Muscle layer of colon (tissue), 2 donors: ENCODE results near the gene ADORA1.

Experiments
- H3K27ac ChIP-seq: one replicate; pipeline ENCODE4 v1.7.0; 2013; ENCODE audit warnings: low read depth, mild to moderate bottlenecking, low read length, moderate library complexity
- H3K27me3 ChIP-seq, 2 donors: one replicate each; pipeline ENCODE4 v1.7.0; 2013; ENCODE audit warnings: low read length in 2 of 2, mild to moderate bottlenecking in 2 of 2; ENCODE audit not compliant: insufficient read depth in 2 of 2, control insufficient read depth in 1 of 2
- H3K36me3 ChIP-seq: one replicate; pipeline ENCODE4 v1.7.0; 2013; ENCODE audit warnings: mild to moderate bottlenecking, low read length; ENCODE audit not compliant: insufficient read depth
- H3K4me1 ChIP-seq: one replicate; pipeline ENCODE4 v1.7.0; 2013; ENCODE audit warnings: mild to moderate bottlenecking, low read length; ENCODE audit not compliant: insufficient read depth
- H3K4me3 ChIP-seq, 2 donors: one replicate each; pipeline ENCODE4 v1.7.0; 2013; ENCODE audit warnings: low read length in 2 of 2, low read depth in 1 of 2, mild to moderate bottlenecking in 1 of 2, moderate library complexity in 1 of 2
- H3K9ac ChIP-seq: one replicate; pipeline ENCODE4 v1.7.0; 2013; ENCODE audit warnings: low read length
- H3K9me3 ChIP-seq: one replicate; pipeline ENCODE4 v1.7.0; 2013; ENCODE audit warnings: mild to moderate bottlenecking, low read length
- donor health status: abdominal sarcoma.
- donor health status: Adenocarcinoma of cecum.

The ADORA1 gene

DNA sequence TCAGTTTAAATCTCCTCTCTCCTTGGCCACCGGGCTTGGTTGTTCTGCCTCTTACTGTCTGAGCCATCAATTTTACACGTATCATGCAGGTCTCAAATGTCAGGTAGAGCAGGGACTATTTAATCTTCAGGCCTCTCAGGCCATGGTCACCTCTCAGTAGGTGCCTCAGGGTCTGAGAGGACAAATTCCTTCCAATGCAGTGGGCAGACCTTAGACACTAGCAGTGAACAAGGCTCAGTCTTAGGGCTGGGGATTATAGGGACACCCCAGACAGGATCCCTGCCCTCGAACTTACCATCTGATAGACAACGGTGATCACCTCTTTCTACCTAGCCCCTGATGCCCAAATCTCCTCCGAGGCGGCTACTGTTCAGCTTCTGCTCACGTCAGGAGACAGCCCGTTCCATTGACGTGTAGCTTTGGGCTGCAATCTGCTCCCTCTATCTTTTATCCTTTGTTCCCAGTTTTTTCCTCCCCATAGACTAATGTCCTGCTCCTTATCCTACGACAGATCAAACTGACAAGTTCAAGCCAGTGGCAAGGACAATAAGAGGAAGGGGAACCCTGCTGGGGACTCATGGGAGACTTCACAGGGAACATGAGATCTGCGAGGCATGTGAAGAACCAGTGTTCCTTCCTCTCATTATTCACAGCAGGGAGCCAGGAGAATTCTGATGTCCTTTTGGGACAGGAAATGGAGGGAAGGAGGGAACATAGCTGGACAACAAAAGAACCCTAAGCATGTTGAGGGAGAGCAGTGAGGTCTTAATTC lies 40.3 kb upstream of the ADORA1 start:
- no peak overlapping the region for H3K27ac ChIP-seq
- H3K4me1 ChIP-seq, result no peaks in the 10 kb centered on the region
- no peak overlapping the region for H3K9ac ChIP-seq
- no peaks in the 10 kb centered on the region for H3K36me3 ChIP-seq
- no peaks in the 10 kb centered on the region for H3K27me3 ChIP-seq
- no peak overlapping the region for H3K4me3 ChIP-seq
- H3K9me3 ChIP-seq, result no peaks in the 10 kb centered on the region

DNA sequence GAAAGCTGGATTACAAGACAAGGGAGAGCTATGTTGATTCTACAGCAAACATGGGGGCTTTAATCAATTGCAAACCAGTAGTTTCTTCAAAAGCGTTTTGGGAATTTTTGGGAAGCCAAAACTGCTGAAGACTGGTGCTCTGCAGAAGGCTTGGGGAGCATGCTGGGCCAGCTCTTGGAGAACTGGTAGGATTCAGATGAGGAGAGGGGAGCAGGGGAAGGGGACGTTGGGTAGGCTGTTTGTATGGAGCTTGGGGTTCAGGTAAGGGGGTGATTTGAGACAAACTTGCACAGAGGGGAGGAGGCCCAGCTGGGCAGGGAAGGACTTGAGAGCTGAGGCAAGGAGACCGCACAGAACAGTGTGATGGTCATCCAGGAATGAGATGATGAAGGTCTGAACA lies 39.1 kb upstream of the ADORA1 start:
- no peak overlapping the region for H3K4me3 ChIP-seq
- H3K27me3 ChIP-seq, result no peaks in the 10 kb centered on the region
- no peak overlapping the region for H3K9ac ChIP-seq
- no peak overlapping the region for H3K27ac ChIP-seq
- H3K36me3 ChIP-seq, result no peaks in the 10 kb centered on the region
- no peaks in the 10 kb centered on the region for H3K4me1 ChIP-seq
- H3K9me3 ChIP-seq, result no peaks in the 10 kb centered on the region

DNA sequence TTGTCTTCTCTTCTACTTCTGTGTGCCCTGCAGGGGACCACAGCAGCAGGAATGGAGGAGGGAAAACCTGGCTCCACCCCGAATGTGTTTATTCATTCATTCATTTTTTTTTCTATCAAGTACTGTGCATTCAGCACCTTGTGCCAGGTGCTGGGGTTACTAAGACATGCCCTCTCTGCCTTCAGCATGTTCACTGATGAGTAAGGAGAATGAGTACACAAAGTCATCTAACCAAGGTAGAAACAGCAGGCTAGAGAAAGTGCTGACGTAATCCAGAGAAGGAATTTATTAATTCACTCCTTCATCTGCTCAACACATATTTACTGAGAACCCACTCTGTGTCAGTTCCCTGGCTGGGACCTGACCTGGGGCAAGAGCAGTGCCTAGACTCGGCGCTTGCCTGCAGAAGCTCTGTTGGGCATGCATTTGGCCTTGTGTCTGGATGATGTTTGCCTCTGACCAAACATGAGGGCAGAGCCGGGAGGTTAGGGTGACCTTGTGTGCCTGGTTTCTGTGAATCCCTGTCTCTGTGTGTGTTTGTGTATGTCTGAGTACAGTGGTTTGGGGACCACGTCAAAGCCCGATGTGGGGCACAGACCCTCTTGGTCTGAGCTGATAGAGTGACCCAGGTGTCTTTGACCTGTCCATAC lies 38.4 kb upstream of the ADORA1 start:
- H3K4me3 ChIP-seq, result no peak overlapping the region
- H3K27ac ChIP-seq, result no peak overlapping the region
- no peaks in the 10 kb centered on the region for H3K9me3 ChIP-seq
- H3K36me3 ChIP-seq, result no peaks in the 10 kb centered on the region
- H3K9ac ChIP-seq, result no peak overlapping the region
- H3K4me1 ChIP-seq, result no peaks in the 10 kb centered on the region
- H3K27me3 ChIP-seq, result no peaks in the 10 kb centered on the region

DNA sequence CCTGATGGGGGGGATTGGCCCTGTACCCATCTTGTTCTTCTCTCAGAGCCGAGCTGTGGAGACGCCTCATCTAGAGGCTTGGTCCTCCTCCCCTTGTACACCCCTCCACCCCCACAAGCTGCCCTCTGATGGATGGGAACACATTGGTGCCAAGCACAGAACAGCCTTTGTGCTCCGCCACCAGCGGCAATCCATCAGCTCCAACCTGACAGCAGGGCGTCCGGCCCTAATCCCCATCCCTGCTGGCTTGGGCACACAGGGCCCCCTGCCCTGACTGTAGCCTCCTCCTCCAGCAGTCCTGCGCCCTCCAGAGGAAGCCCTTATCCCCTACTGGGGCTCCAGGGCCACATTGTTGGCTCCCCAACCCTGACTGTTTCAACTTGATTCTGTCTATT lies 37.9 kb upstream of the ADORA1 start:
- H3K9ac ChIP-seq, result no peak overlapping the region
- H3K27me3 ChIP-seq, result no peaks in the 10 kb centered on the region
- no peaks in the 10 kb centered on the region for H3K36me3 ChIP-seq
- no peak overlapping the region for H3K4me3 ChIP-seq
- peaks cover 4% of the 10 kb centered on the region for H3K9me3 ChIP-seq
- no peaks in the 10 kb centered on the region for H3K4me1 ChIP-seq
- H3K27ac ChIP-seq, result no peak overlapping the region

DNA sequence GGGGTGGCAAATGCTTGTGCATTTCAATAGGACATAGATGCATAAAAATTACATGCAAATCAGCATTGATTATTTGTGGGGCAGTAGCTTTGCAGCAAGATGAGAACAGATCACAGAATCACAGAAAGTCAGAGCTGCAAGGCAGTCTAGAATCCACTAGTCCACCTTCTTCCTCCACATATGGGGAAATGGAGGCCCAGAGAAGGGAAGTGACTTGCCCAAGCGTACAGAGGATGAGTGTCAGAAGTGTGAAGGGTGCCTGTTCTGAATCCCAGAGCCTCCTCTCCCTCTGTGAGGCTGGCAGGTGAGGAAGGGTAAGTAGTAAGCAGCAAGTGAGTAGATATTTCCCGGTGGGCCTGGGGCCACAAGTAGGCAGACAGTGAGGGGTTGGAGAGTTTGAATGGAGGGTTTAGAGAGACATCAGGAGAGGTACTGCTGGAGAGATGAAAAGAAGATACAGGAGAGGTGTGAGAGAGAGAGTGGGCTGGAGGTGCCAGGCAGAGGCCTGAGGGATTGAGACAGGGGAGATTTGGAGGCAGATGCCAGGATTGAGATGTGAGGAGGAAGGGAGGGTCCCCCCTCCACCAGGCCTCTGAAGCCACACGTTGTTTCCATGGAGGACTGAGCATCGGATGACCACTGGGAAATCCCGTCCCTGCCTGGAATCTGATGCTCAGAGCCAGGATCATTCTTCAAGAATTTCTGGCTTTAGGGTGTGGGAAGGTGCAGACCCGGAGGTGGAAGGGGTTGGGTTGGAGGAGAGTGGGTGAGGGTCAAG lies 36.9 kb upstream of the ADORA1 start:
- Histone ChIP-seq H3K9ac (no peak overlapping the region), H3K27me3 (no peaks in the 10 kb centered on the region), H3K36me3 (no peaks in the 10 kb centered on the region), H3K4me1 (no peaks in the 10 kb centered on the region), H3K27ac (no peak overlapping the region), H3K4me3 (no peak overlapping the region), H3K9me3 (peaks cover 8% of the 10 kb centered on the region)

DNA sequence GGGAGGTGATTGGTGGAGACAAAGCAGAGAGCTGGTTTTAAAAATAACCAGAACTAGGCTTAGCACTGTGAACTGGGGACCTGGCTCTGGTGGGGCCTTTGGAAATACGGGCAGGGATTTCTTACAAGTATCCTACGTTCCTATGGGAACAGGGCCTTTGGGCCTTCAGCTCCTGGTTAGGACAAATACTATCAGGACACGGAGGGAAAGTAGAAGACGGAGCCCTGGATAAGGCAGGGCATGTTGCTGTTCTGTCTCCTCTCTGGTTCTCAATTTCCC lies 36.4 kb upstream of the ADORA1 start:
- no peak overlapping the region for H3K4me3 ChIP-seq
- no peaks in the 10 kb centered on the region for H3K36me3 ChIP-seq
- no peaks in the 10 kb centered on the region for H3K27me3 ChIP-seq
- no peak overlapping the region for H3K27ac ChIP-seq
- H3K9me3 ChIP-seq, result peaks cover 8% of the 10 kb centered on the region
- no peak overlapping the region for H3K9ac ChIP-seq
- no peaks in the 10 kb centered on the region for H3K4me1 ChIP-seq

DNA sequence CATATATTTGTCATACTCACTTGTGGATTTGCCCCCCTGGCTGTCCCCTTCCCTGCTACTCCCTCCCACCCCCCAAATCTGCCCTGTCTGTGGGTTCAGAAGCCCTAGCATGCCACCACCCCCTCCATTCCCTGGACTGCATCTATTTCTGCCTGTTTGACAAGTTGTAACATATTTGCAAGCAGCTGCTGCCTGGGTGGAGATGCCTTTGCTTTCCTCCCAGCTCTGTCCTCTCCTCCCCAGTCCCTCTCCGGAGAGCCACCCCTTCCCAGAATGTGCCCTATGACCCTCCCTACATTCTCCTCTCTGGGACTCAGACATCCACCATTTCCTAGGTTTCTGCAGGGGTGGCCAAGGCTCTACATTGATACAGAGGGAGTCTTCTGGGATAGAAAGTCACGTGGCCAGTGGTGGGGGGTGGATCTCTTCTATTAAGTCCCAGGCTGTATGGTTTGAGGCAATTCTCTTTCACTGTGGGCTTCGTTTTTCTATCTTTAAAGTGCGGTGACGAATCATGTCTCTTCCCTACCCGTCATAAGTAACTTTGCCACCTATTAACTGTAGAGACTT lies 35.7 kb upstream of the ADORA1 start:
- no peak overlapping the region for H3K4me3 ChIP-seq
- peaks cover 8% of the 10 kb centered on the region for H3K9me3 ChIP-seq
- no peak overlapping the region for H3K27ac ChIP-seq
- H3K4me1 ChIP-seq, result no peaks in the 10 kb centered on the region
- H3K36me3 ChIP-seq, result no peaks in the 10 kb centered on the region
- H3K9ac ChIP-seq, result no peak overlapping the region
- no peaks in the 10 kb centered on the region for H3K27me3 ChIP-seq

DNA sequence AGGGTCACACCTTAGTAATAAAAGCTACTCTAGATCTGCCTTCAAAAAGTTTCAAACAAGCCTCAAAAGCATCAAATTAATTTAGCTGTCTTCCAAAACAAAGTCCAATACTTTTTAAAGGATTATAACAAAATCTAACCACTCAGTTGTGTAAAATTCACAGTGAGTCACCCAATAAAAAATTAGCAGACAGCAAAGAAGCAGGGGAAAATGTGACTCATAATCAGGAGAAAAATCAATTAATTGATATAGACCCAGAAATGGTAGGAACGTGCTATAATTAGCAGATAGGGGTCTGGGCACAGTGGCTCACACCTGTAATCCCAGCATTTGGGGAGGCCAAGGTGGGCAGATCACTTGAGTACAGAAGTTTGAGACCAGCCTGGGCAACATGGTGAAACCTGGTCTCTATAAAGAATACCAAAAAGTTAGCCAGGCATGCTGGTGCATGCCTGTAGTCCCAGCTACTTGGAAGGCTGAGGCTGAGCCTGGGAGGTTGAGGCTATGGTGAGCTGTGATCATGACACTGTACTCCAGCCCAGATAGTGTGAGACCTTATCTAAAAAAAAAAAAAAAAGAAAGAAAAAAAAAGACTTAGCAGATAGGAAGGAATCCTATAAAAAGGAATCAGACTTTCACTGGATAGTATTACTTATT lies 33.6 kb upstream of the ADORA1 start:
- Histone ChIP-seq H3K27ac (no peak overlapping the region), H3K27me3 (no peaks in the 10 kb centered on the region), H3K4me3 (no peak overlapping the region), H3K36me3 (no peaks in the 10 kb centered on the region), H3K9me3 (peaks cover 8% of the 10 kb centered on the region), H3K4me1 (no peaks in the 10 kb centered on the region), H3K9ac (no peak overlapping the region)

DNA sequence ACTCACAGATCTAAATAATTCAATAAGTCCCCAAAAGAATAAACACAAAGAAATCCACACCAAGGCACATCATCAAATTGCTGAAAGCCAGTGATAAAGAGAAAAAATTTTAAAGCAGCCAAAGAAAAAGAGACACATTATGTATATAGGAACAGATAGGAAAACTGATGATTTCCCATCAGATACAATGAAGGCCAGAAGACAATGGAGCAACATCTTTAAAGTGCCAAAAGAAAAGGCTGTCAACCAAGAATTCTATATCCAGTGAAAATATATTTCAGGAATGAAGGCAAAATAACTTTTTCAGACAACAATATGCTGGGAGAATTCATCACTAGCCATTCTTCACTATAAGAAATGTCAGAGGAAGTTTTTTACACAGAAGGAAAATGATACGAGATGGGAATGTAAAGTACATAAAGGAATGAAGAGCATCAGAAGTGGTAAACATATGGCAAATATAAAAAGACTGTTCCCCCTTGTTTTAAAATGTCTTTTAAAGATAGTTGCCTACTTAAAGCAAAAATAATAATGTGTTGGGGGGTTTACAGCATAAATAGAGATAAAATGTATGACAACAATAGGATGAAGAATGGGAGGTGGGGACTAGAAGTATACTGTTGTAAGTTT lies 32.4 kb upstream of the ADORA1 start:
- peaks cover 8% of the 10 kb centered on the region for H3K9me3 ChIP-seq
- no peaks in the 10 kb centered on the region for H3K36me3 ChIP-seq
- no peak overlapping the region for H3K27ac ChIP-seq
- H3K4me1 ChIP-seq, result no peaks in the 10 kb centered on the region
- no peak overlapping the region for H3K4me3 ChIP-seq
- H3K9ac ChIP-seq, result no peak overlapping the region
- no peaks in the 10 kb centered on the region for H3K27me3 ChIP-seq

DNA sequence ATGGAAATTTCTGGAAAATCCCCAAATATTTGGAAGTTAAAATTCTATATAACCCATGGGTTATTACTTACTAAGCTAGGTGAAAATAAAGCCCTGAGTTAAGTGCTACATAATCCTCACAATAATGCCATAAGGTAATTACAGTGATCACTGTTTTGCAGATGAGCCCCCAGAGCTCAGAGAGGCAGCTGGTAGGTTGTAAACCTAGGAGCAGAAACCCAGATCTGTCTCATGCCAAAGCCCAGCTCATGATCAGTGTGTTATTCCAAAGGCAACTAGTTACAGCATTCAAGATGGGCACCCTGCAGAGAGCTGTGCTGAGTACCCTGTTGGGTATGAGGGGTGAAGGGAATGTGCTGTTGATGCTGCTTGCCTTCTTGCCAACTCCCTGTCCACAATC lies 31.0 kb upstream of the ADORA1 start:
- H3K27ac ChIP-seq, result no peak overlapping the region
- no peaks in the 10 kb centered on the region for H3K27me3 ChIP-seq
- H3K36me3 ChIP-seq, result no peaks in the 10 kb centered on the region
- H3K9ac ChIP-seq, result no peak overlapping the region
- H3K4me3 ChIP-seq, result no peak overlapping the region
- H3K4me1 ChIP-seq, result no peaks in the 10 kb centered on the region
- peaks cover 8% of the 10 kb centered on the region for H3K9me3 ChIP-seq

DNA sequence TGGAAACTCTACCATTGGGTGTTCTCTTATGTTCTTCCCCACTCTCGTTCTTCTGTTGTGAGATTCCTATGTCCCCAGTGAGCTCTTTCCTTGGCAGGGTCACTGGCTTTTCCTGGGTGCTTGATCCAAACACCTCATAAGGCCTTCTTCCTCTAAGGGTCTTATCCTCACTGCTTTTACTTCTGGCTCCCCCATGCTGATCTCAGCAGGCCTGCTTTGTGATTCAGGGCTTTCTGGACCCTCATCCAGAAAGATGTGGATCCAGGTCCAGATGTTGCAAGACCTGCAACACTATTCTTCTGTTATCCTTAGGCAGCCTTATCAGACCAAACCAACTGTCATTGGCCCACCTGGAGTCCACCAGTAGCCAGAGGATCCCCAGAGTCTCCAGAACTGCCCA lies 30.5 kb upstream of the ADORA1 start:
- H3K27me3 ChIP-seq, result no peaks in the 10 kb centered on the region
- H3K36me3 ChIP-seq, result no peaks in the 10 kb centered on the region
- no peak overlapping the region for H3K4me3 ChIP-seq
- H3K9me3 ChIP-seq, result peaks cover 8% of the 10 kb centered on the region
- no peak overlapping the region for H3K9ac ChIP-seq
- H3K27ac ChIP-seq, result no peak overlapping the region
- H3K4me1 ChIP-seq, result no peaks in the 10 kb centered on the region
